Measurements from ENCODE around the gene OSBPL10.
"Not testable (repeated sequence)": the region's sequence is repeated elsewhere in the genome, so short reads cannot be mapped to it uniquely, and the experiment has no call there.

The OSBPL10 gene

GRCh38 chr3:31804251-31805051 lies 176.6 kb downstream of the OSBPL10 start:
- no peak for DNase-seq

- DNase-seq: no peak
Observed at GRCh38 chr3:31802981-31803740, 177.9 kb downstream of the OSBPL10 start.

GRCh38 chr3:31800436-31800835 lies 180.6 kb downstream of the OSBPL10 start:
- DNase-seq: no peak

GRCh38 chr3:31798840-31799239 lies 182.2 kb downstream of the OSBPL10 start:
- no peak for DNase-seq

GRCh38 chr3:31793821-31794220 lies 187.2 kb downstream of the OSBPL10 start:
- no peak for DNase-seq

- no peak for DNase-seq
Observed at GRCh38 chr3:31791090-31791430, 190.0 kb downstream of the OSBPL10 start.

GRCh38 chr3:31790193-31791089 lies 190.6 kb downstream of the OSBPL10 start:
- DNase-seq: no peak

GRCh38 chr3:31789429-31789828 lies 191.6 kb downstream of the OSBPL10 start:
- DNase-seq: no peak

GRCh38 chr3:31785734-31786133 lies 195.3 kb downstream of the OSBPL10 start:
- DNase-seq: no peak

GRCh38 chr3:31785286-31785685 lies 195.8 kb downstream of the OSBPL10 start:
- no peak for DNase-seq

- not testable (repeated sequence) for DNase-seq
Observed at GRCh38 chr3:31783851-31784250, 197.2 kb downstream of the OSBPL10 start.

- not testable (repeated sequence) for DNase-seq
Observed at GRCh38 chr3:31782306-31782705, 198.8 kb downstream of the OSBPL10 start.

- DNase-seq: no peak
Observed at GRCh38 chr3:31779514-31779913, 201.5 kb downstream of the OSBPL10 start.

- no peak for DNase-seq
Observed at GRCh38 chr3:31777887-31778286, 203.2 kb downstream of the OSBPL10 start.

GRCh38 chr3:31777092-31777491 lies 204.0 kb downstream of the OSBPL10 start:
- DNase-seq: no peak

- no peak for DNase-seq
Observed at GRCh38 chr3:31776016-31776415, 205.0 kb downstream of the OSBPL10 start.

GRCh38 chr3:31775383-31775782 lies 205.7 kb downstream of the OSBPL10 start:
- DNase-seq: no peak

- DNase-seq: no peak
Observed at GRCh38 chr3:31772758-31773473, 208.1 kb downstream of the OSBPL10 start.

- no peak for DNase-seq
Observed at GRCh38 chr3:31772272-31772671, 208.8 kb downstream of the OSBPL10 start.

GRCh38 chr3:31770822-31771326 lies 210.2 kb downstream of the OSBPL10 start:
- DNase-seq: no peak

- no peak for DNase-seq
Observed at GRCh38 chr3:31768479-31769125, 212.5 kb downstream of the OSBPL10 start.

GRCh38 chr3:31767920-31768319 lies 213.1 kb downstream of the OSBPL10 start:
- DNase-seq: no peak
